CD4-positive, alpha-beta T cell (primary cell): ENCODE results near the gene TTC9. TPM values are rescaled to one million over a fixed set of nuclear protein-coding genes. Genes with fewer than 3 reads are reported as not detected.

Experiments
- ATAC-seq: fragments of 200-7000 bp; cut with Tn5 transposase; one replicate; pipeline ENCODE4 v1.10.0; 2022; ENCODE audit warnings: mild to moderate bottlenecking; ENCODE audit not compliant: poor library complexity
- CTCF ChIA-PET: fragments of 350-600 bp; sonication (Branson Sonifier 250); formaldehyde crosslinking; loops from one replicate; lab custom pipeline; 2021; ENCODE audit warnings: antibody characterized with exemption, inconsistent platforms; lab: Charles Lee
- POLR2A ChIA-PET: fragments of 350-600 bp; sonication (Branson Sonifier 250); formaldehyde crosslinking; loops from one replicate; lab custom pipeline; 2021; ENCODE audit warnings: antibody characterized with exemption, inconsistent platforms; lab: Charles Lee
- DNase-seq, 14 experiments: peaks; one replicate each; pipeline ENCODE4 v3.0.0-alpha.2; 2013 to 2020; ENCODE audit warnings: mixed read lengths in 2 of 14
- H3K27ac ChIP-seq, 2 donors: one replicate each; pipeline versions ENCODE4 v1.5.1 to v1.7.0; 2013; ENCODE audit warnings: low read length in 2 of 2, low read depth in 1 of 2, mild to moderate bottlenecking in 1 of 2
- H3K27me3 ChIP-seq, 2 experiments: 1 replicate in 1 of 2; 2 replicates in 1 of 2; pipeline versions ENCODE4 v1.6.1 to v1.7.0; 2013; ENCODE audit warnings: low read length in 2 of 2, control low read depth in 1 of 2, mild to moderate bottlenecking in 1 of 2, moderate library complexity in 1 of 2; ENCODE audit not compliant: insufficient read depth in 2 of 2, control insufficient read depth in 1 of 2
- H3K36me3 ChIP-seq: one replicate; pipeline ENCODE4 v1.6.1; 2013; ENCODE audit warnings: low read length, control low read depth; ENCODE audit not compliant: insufficient read depth
- H3K4me1 ChIP-seq: one replicate; pipeline ENCODE4 v1.6.1; 2013; ENCODE audit warnings: low read length, control low read depth; ENCODE audit not compliant: insufficient read depth
- H3K4me3 ChIP-seq: one replicate; pipeline ENCODE4 v1.5.1; 2013; ENCODE audit warnings: mild to moderate bottlenecking, low read length, moderate library complexity
- H3K9me3 ChIP-seq, 2 experiments: 1 replicate in 1 of 2; 2 replicates in 1 of 2; pipeline versions ENCODE4 v1.6.1 to v1.7.0; 2013; ENCODE audit warnings: low read length in 2 of 2, mild to moderate bottlenecking in 2 of 2, control low read depth in 1 of 2, moderate library complexity in 1 of 2; ENCODE audit not compliant: control insufficient read depth in 1 of 2, insufficient read depth in 1 of 2
- H3K27ac Mint-ChIP-seq: one replicate; pipeline ENCODE4 v1.8.0; 2020; ENCODE audit warnings: mixed read lengths
- H3K27me3 Mint-ChIP-seq: one replicate; pipeline ENCODE4 v1.8.0; 2021; ENCODE audit warnings: mixed read lengths
- H3K36me3 Mint-ChIP-seq: one replicate; pipeline ENCODE4 v1.8.0; 2021; ENCODE audit warnings: low read depth, mixed read lengths
- H3K4me1 Mint-ChIP-seq: one replicate; pipeline ENCODE4 v1.8.0; 2021; ENCODE audit warnings: low read depth, mixed read lengths
- H3K4me3 Mint-ChIP-seq: one replicate; pipeline ENCODE4 v1.8.0; 2020; ENCODE audit warnings: mild to moderate bottlenecking, mixed read lengths
- H3K9me3 Mint-ChIP-seq: one replicate; pipeline ENCODE4 v1.8.0; 2020; ENCODE audit warnings: mixed read lengths
- CTCF ChIP-seq: fragments of 200-600 bp; IDR thresholded peaks from one replicate; pipeline ENCODE4 v1.8.0; 2022; ENCODE audit warnings: antibody characterized with exemption, mild to moderate bottlenecking
- intact Hi-C, 2 experiments: fragments of 100-400 bp; cut with DNase I in 1 of 2; cut with micrococcal nuclease in 1 of 2; formaldehyde crosslinking; loops; one replicate each; pipeline versions ENCODE4 v1.15.1 to v1.9.0; 2023 to 2025; cut with DNase I, micrococcal nuclease
- total RNA-seq, 174 experiments: library from RNA in 2 of 174; stranded (reverse) in 2 of 174; gene quantifications; one replicate each; pipeline ENCODE4 v1.2.3 and lab custom pipeline; 2021 to 2026

TTC9 gene
- total RNA-seq, 2 experiments from 2014 or later: 6.8 to 7.0 TPM

GRCh38 chr14:70616646-70617045 lies 25.1 kb upstream of the TTC9 start:
- no peaks in the 10 kb centered on the region for H3K4me1 Mint-ChIP-seq
- Histone ChIP-seq H3K9me3 (peaks cover 0 to 4% of the 10 kb centered on the region in 2 experiments), H3K27me3 (no peaks in the 10 kb centered on the region), H3K36me3 (no peaks in the 10 kb centered on the region), H3K4me1 (no peaks in the 10 kb centered on the region), H3K27ac (no peak overlapping the region), H3K4me3 (no peak overlapping the region)
- POLR2A ChIA-PET: no interaction called here
- H3K9me3 Mint-ChIP-seq: no peaks in the 10 kb centered on the region
- CTCF ChIA-PET: no interaction called here
- no peak for DNase-seq
- H3K27me3 Mint-ChIP-seq: no peaks in the 10 kb centered on the region
- H3K36me3 Mint-ChIP-seq: no peaks in the 10 kb centered on the region
- intact Hi-C loops: no loop called here
- ATAC-seq: no peak
- H3K4me3 Mint-ChIP-seq: no peak overlapping the region
- TF ChIP-seq CTCF: no peak
- H3K27ac Mint-ChIP-seq: no peak overlapping the region

GRCh38 chr14:70618314-70618713 lies 23.4 kb upstream of the TTC9 start:
- Histone ChIP-seq H3K36me3 (no peaks in the 10 kb centered on the region), H3K27me3 (no peaks in the 10 kb centered on the region), H3K4me1 (no peaks in the 10 kb centered on the region), H3K9me3 (peaks cover 0 to 4% of the 10 kb centered on the region in 2 experiments), H3K4me3 (no peak overlapping the region), H3K27ac (no peak overlapping the region)
- TF ChIP-seq CTCF: no peak
- peaks cover 5% of the 10 kb centered on the region for H3K4me1 Mint-ChIP-seq
- ATAC-seq (no peak), DNase-seq (no peak)
- ChIA-PET CTCF (no interaction called here), POLR2A (no interaction called here)
- no peak overlapping the region for H3K27ac Mint-ChIP-seq
- no peak overlapping the region for H3K4me3 Mint-ChIP-seq
- H3K36me3 Mint-ChIP-seq: no peaks in the 10 kb centered on the region
- H3K9me3 Mint-ChIP-seq: no peaks in the 10 kb centered on the region
- intact Hi-C loops: no loop called here
- no peaks in the 10 kb centered on the region for H3K27me3 Mint-ChIP-seq

GRCh38 chr14:70619708-70620107 lies 22.0 kb upstream of the TTC9 start:
- Histone ChIP-seq H3K36me3 (no peaks in the 10 kb centered on the region), H3K27ac (no peak overlapping the region), H3K4me3 (no peak overlapping the region), H3K4me1 (no peaks in the 10 kb centered on the region), H3K9me3 (peaks cover 0 to 4% of the 10 kb centered on the region in 2 experiments), H3K27me3 (no peaks in the 10 kb centered on the region)
- intact Hi-C loops: loop anchor here (5.0 kb wide), 1 partner anchor 43 kb away; no protein-coding TSS in a partner anchor
- ATAC-seq (no peak), DNase-seq (no peak)
- ChIA-PET POLR2A (interaction anchor here (0.7 to 1.4 kb wide), 2 partner anchors 42 to 483 kb away, joined by 3 to 5 read pairs; no protein-coding TSS in a partner anchor), CTCF (no interaction called here)
- Mint-ChIP-seq H3K4me1 (peaks cover 5% of the 10 kb centered on the region), H3K27ac (no peak overlapping the region), H3K4me3 (no peak overlapping the region), H3K9me3 (no peaks in the 10 kb centered on the region), H3K27me3 (no peaks in the 10 kb centered on the region), H3K36me3 (no peaks in the 10 kb centered on the region)
- no peak for TF ChIP-seq CTCF
